Body of pancreas (tissue), 4 donors: ENCODE data around the gene PRCC. TPM values are rescaled to one million over a fixed set of nuclear protein-coding genes. Genes with fewer than 3 reads are reported as not detected.
A peak's percentile ranks its signal among the peaks of the same experiment; 100 is the strongest.

Experiments used
- ATAC-seq: fragments of 150-250 bp; one replicate; pipeline ENCODE4 v1.9.1; 2016
- DNase-seq, 4 donors: peaks; one replicate each; pipeline ENCODE4 v3.0.0-alpha.2; 2019
- H3K27ac ChIP-seq, 4 donors: fragments of 200-600 bp; sonication (generic); 1 replicate in 3 of 4; 2 replicates in 1 of 4; pipeline versions ENCODE4 v1.5.1 to v1.6.1; 2016 to 2019; ENCODE audit warnings: mild to moderate bottlenecking in 1 of 4, mixed read lengths in 1 of 4, moderate library complexity in 1 of 4
- H3K27me3 ChIP-seq, 2 donors: fragments of 200-600 bp; sonication (generic); one replicate each; pipeline ENCODE4 v1.6.0; 2016; ENCODE audit warnings: mild to moderate bottlenecking in 1 of 2
- H3K36me3 ChIP-seq, 2 donors: fragments of 200-600 bp; sonication (generic); replicated peaks in 1 of 2; 2 replicates each; pipeline ENCODE4 v1.5.1; 2016; ENCODE audit warnings: low read depth in 2 of 2; ENCODE audit not compliant: insufficient read depth in 1 of 2
- H3K4me1 ChIP-seq: fragments of 200-600 bp; sonication (generic); one replicate; pipeline ENCODE4 v1.6.0; 2016
- H3K4me3 ChIP-seq, 2 donors: fragments of 200-600 bp; sonication (generic); 1 replicate in 1 of 2; 2 replicates in 1 of 2; pipeline ENCODE4 v1.5.1; 2016 to 2019
- H3K9me3 ChIP-seq, 3 donors: fragments of 200-600 bp; sonication (generic); 1 replicate in 2 of 3; 2 replicates in 1 of 3; pipeline ENCODE4 v1.5.1; 2016
- POLR2A ChIP-seq, 3 donors: fragments of 450-650 bp; IDR thresholded peaks; one replicate each; pipeline ENCODE4 v1.6.1; 2016; ENCODE audit warnings: antibody characterized with exemption in 3 of 3, mild to moderate bottlenecking in 2 of 3
- WGBS, 2 donors: methylation state at CpG; one replicate each; pipeline ENCODE4 v1.1.5; 2017; 5-methylcytosine and 5-hydroxymethylcytosine counted together
- intact Hi-C: fragments of 100-400 bp; cut with DNase I; formaldehyde crosslinking; loops from one replicate; pipeline ENCODE4 v1.15.1; 2023
- total RNA-seq, 2 donors: library from RNA; depleted of rRNA; stranded (reverse); fragments of >200 nt; gene quantifications; one replicate each; pipeline ENCODE4 v1.1.0, GENCODE V29; 2016
- TF ChIP-seq, protein P1 (sequence below), 7 experiments: fragments of 450-650 bp in 4 of 7; fragments of 200-600 bp in 3 of 7; sonication (generic) in 3 of 7; IDR thresholded peaks; one replicate each; pipeline ENCODE4 v1.5.1; 2016 to 2019; ENCODE audit warnings: antibody characterized with exemption in 7 of 7

Gene PRCC
- total RNA-seq, 2 donors from 2014 or later = 19.2 to 28.3 TPM

DNA sequence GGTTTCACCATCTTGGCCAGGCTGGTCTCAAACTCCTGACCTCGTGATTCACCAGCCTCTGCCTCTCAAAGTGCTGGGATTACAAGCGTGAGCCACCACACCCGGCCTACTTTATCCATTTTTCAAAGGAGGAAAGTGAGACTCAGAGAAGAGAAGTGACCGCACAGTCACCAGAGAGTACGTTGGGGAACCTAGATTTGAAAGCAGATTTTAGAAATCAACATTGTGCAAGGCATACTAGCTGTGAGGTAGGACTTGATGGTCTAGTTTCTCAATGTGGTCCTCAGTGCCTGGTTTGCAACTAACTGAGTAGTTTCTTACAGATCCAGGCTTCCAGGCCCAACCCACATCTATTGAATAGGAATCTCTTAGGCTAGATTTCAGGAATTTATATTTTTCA lies 1.7 kb upstream of the PRCC start:
- WGBS, 2 donors = 80 to 84% methylated on average over 5 of the region's 5 CpGs
- DNase-seq (no peak), ATAC-seq (no peak)
- no peak overlapping the region for H3K27ac ChIP-seq
- no peaks in the 10 kb centered on the region for H3K27me3 ChIP-seq
- no peaks in the 10 kb centered on the region for H3K9me3 ChIP-seq
- peaks cover 30% of the 10 kb centered on the region for H3K4me1 ChIP-seq
- H3K4me3 ChIP-seq = no peak overlapping the region
- intact Hi-C loops = no loop called here
- no peaks in the 10 kb centered on the region for H3K36me3 ChIP-seq
- TF ChIP-seq, protein P1, sequence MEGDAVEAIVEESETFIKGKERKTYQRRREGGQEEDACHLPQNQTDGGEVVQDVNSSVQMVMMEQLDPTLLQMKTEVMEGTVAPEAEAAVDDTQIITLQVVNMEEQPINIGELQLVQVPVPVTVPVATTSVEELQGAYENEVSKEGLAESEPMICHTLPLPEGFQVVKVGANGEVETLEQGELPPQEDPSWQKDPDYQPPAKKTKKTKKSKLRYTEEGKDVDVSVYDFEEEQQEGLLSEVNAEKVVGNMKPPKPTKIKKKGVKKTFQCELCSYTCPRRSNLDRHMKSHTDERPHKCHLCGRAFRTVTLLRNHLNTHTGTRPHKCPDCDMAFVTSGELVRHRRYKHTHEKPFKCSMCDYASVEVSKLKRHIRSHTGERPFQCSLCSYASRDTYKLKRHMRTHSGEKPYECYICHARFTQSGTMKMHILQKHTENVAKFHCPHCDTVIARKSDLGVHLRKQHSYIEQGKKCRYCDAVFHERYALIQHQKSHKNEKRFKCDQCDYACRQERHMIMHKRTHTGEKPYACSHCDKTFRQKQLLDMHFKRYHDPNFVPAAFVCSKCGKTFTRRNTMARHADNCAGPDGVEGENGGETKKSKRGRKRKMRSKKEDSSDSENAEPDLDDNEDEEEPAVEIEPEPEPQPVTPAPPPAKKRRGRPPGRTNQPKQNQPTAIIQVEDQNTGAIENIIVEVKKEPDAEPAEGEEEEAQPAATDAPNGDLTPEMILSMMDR (IDR thresholded peaks at IDR 0.05) = no peak
- TF ChIP-seq POLR2A (IDR thresholded peaks at IDR 0.05) = no peak

DNA sequence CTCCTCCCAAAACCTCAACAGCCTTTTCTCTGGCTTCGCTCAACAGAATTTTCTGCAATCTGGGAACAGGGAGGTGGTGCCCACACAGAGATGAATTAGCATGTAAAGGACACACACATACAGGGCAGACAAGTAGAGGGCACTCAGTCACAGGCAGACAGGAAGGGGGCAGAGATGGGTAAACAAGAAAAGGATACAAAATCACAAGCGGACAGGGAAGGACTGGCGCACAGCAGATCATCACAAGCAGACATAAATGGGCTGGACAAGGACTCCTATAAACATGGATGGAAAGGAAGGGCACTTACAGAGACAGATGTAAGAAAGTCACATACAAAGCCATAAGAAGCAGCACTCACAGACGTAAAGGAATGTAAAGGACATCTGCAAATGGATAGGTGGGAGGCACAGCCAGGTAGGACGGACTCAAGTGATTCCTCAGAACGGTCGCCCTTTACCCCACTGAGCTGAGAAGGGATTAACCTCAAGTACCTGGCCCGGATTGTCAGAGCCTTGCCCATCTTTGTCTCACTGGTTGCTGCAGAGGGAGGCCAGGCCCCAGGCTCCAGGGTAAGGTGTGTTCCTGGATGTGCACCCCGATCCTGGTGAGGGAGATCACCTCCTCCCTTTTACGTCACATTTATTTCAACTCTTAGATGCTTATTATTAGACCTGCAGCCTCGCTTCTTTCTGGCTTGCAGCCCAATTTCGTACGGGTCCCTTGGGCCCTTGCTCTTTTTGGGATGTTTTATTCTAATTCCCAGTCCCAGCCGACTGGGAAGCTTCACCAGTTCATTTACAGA lies 836 bp upstream of the PRCC start:
- intact Hi-C loops = no loop called here
- DNase-seq (no peak), ATAC-seq (peak; percentile 6)

DNA sequence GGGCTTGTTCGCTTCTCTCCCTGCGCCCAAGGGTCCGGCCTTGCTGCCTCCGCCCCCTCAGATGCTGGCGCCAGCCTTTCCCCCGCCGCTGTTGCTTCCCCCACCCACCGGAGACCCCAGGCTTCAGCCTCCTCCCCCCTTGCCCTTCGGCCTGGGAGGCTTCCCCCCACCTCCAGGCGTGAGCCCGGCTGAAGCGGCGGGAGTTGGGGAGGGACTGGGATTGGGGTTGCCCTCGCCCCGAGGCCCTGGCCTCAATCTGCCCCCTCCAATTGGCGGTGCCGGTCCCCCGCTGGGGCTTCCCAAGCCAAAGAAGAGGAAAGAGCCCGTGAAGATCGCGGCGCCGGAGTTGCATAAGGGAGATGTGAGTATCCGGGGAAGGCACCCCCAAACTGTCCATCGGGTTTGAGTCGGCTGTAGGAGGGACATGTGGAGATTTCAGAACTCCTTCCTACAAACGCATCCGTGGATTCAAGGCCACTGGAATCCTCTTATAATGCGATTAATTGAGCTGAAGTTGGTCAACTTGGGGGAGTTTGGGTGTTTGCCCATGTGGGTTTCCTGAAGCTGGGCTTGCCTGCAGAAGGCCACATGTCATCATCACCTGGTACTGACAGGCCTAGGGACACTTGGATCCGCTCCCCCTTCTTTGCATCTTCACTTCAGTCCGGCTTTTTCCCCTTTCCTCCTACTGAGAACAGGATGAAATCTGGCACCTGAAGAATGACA lies 707 bp downstream of the PRCC start:
- ATAC-seq = no peak
- Histone ChIP-seq H3K27me3 (no peaks in the 10 kb centered on the region), H3K27ac (peak overlapping the region; percentile 82 to 96 (median 93)), H3K9me3 (no peaks in the 10 kb centered on the region), H3K4me3 (peak overlapping the region; percentile 75 to 87), H3K36me3 (peaks cover 0 to 2% of the 10 kb centered on the region in 2 donors), H3K4me1 (peaks cover 46% of the 10 kb centered on the region)
- intact Hi-C loops = no loop called here
- DNase-seq = peak in 2 of 4 donors; percentile 27 to 36
- 0 to 1% methylated on average over 20 to 30 of the region's 31 CpGs for WGBS, 2 donors
- TF ChIP-seq, protein P1 (IDR thresholded peaks at IDR 0.05) = no peak
- TF ChIP-seq POLR2A (IDR thresholded peaks at IDR 0.05) = no peak

More for the DNA sequence above, 836 bp upstream of the PRCC start:
- Histone ChIP-seq H3K27me3 (no peaks in the 10 kb centered on the region), H3K27ac (peak overlapping the region; percentile 53 to 96 (median 76)), H3K36me3 (peaks cover 0 to 2% of the 10 kb centered on the region in 2 donors), H3K4me1 (peaks cover 38% of the 10 kb centered on the region), H3K4me3 (peak overlapping the region; percentile 30 to 38), H3K9me3 (no peaks in the 10 kb centered on the region)
- 5 to 7% methylated on average over 14 of the region's 14 CpGs for WGBS, 2 donors
- TF ChIP-seq, protein P1 (IDR thresholded peaks at IDR 0.05) = no peak
- TF ChIP-seq POLR2A (IDR thresholded peaks at IDR 0.05) = peak in 1 of 3 donors; percentile 37

DNA sequence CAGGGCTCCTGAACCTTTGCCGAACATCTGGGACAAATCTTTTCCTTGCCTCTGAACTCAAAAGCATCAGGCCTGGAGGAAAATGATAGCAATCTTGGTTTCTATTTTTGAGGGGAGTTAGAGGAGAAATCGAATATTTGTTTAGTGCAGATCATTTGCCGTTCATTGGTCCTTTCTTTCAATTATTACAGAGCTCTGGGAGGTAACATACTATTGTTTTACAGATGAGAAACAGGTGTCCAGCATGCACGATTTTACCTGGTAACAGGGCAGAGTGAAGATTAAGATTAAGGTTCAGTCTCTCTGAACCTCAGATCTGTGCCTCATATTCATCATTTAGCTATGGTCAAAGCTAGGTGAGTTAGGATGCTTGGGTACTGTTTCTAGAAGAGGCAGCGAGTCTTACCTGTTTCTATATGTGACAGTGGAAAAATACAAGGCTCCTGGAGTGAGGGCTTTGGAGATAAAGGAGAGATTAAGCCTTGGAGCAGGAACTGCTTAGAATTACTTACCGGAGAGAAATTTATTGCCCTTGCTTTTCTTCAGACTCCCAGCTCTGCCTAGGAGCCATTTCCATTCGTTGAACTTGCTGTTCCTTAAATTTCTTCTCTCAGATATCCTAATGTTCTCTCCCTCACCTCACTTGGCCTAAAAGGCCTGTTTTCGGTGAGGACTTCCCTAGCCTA lies 1.4 kb downstream of the PRCC start:
- Histone ChIP-seq H3K4me3 (peak overlapping the region in 1 of 2 donors; percentile 75), H3K9me3 (no peaks in the 10 kb centered on the region), H3K27ac (peak overlapping the region in 3 of 4 donors; percentile 92 to 96 (median 94)), H3K36me3 (peaks cover 0 to 2% of the 10 kb centered on the region in 2 donors), H3K27me3 (no peaks in the 10 kb centered on the region), H3K4me1 (peaks cover 53% of the 10 kb centered on the region)
- DNase-seq = no peak
- no peak for ATAC-seq
- intact Hi-C loops = no loop called here
- 7 to 9% methylated on average over 8 of the region's 8 CpGs for WGBS, 2 donors
- TF ChIP-seq, protein P1 (IDR thresholded peaks at IDR 0.05) = no peak
- TF ChIP-seq POLR2A (IDR thresholded peaks at IDR 0.05) = no peak
